Calu3 (cell line): ENCODE measurements around the gene PELO. TPM values are rescaled to one million over a fixed set of nuclear protein-coding genes. Genes with fewer than 3 reads are reported as not detected.
A peak's percentile ranks its signal among the peaks of the same experiment; 100 is the strongest.

Source experiments
- BruUV-seq: library from RNA; stranded (reverse); fragments of 400-500 nt; replicated peaks from 2 replicates; lab custom pipeline; 2021; lab: Mats Ljungman, UMichigan
- CTCF ChIA-PET: fragments of 300-600 bp; sonication (Branson Sonifier 250); formaldehyde crosslinking; loops from one replicate; lab custom pipeline; 2022; ENCODE audit warnings: antibody characterized with exemption; lab: Charles Lee
- DNase-seq: peaks from one replicate; pipeline ENCODE4 v3.0.0; 2022
- H3K27ac Mint-ChIP-seq: one replicate; pipeline ENCODE4 v1.8.0; 2022; ENCODE audit warnings: mixed read lengths; ENCODE audit not compliant: unreplicated experiment
- H3K27me3 Mint-ChIP-seq: one replicate; pipeline ENCODE4 v1.8.0; 2022; ENCODE audit warnings: mixed read lengths; ENCODE audit not compliant: unreplicated experiment
- H3K36me3 Mint-ChIP-seq: one replicate; pipeline ENCODE4 v1.8.0; 2022; ENCODE audit warnings: mild to moderate bottlenecking, moderate library complexity, mixed read lengths; ENCODE audit not compliant: insufficient read depth, unreplicated experiment
- H3K4me1 Mint-ChIP-seq: one replicate; pipeline ENCODE4 v1.8.0; 2022; ENCODE audit warnings: mild to moderate bottlenecking, low read depth, mixed read lengths; ENCODE audit not compliant: unreplicated experiment
- H3K4me3 Mint-ChIP-seq: one replicate; pipeline ENCODE4 v1.8.0; 2022; ENCODE audit warnings: mild to moderate bottlenecking, low read depth, moderate library complexity, mixed read lengths; ENCODE audit not compliant: unreplicated experiment
- H3K9me3 Mint-ChIP-seq: one replicate; pipeline ENCODE4 v1.8.0; 2022; ENCODE audit warnings: low read depth, mixed read lengths; ENCODE audit not compliant: unreplicated experiment
- intact Hi-C: fragments of 100-400 bp; cut with micrococcal nuclease; formaldehyde crosslinking; loops from one replicate; pipeline ENCODE4 v1.10.0; 2022; ENCODE audit not compliant: unreplicated experiment
- total RNA-seq: library from RNA; stranded (reverse); gene quantifications from 2 replicates; pipeline ENCODE4 v1.2.3, GENCODE V29; 2022
- TF ChIP-seq, protein P1 (sequence below): fragments of 200-600 bp; IDR thresholded peaks from one replicate; pipeline ENCODE4 v1.8.0; 2022; ENCODE audit warnings: antibody characterized with exemption; ENCODE audit not compliant: unreplicated experiment

PELO gene
- total RNA-seq, 1 experiment from 2014 or later = 24.6 TPM

DNA sequence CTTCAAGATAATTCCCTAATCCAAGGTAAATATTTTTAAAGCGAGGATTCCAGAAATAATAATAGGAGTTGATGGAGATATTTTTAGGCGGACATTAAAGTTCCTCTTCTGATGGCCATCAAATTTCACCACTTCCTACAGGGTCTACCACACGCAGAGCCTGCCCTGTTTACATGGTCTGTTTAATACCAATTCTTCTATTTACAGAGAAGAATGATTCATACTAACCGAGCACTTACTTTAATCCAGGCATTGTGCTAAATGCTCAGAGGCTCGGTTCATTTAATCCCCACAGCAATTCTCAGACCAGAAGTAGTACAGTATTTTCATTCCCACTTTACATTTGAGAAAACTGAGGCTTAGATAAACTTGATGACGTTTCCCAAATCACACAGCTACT is 3.0 kb upstream of the PELO start:
- Mint-ChIP-seq H3K4me3 (no peak overlapping the region), H3K27ac (no peak overlapping the region), H3K4me1 (peaks cover 30% of the 10 kb centered on the region), H3K36me3 (peaks cover 21% of the 10 kb centered on the region), H3K27me3 (no peaks in the 10 kb centered on the region), H3K9me3 (peaks cover 2% of the 10 kb centered on the region)
- TF ChIP-seq, protein P1, sequence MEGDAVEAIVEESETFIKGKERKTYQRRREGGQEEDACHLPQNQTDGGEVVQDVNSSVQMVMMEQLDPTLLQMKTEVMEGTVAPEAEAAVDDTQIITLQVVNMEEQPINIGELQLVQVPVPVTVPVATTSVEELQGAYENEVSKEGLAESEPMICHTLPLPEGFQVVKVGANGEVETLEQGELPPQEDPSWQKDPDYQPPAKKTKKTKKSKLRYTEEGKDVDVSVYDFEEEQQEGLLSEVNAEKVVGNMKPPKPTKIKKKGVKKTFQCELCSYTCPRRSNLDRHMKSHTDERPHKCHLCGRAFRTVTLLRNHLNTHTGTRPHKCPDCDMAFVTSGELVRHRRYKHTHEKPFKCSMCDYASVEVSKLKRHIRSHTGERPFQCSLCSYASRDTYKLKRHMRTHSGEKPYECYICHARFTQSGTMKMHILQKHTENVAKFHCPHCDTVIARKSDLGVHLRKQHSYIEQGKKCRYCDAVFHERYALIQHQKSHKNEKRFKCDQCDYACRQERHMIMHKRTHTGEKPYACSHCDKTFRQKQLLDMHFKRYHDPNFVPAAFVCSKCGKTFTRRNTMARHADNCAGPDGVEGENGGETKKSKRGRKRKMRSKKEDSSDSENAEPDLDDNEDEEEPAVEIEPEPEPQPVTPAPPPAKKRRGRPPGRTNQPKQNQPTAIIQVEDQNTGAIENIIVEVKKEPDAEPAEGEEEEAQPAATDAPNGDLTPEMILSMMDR = no peak
- CTCF ChIA-PET = no interaction called here
- no peak for DNase-seq
- intact Hi-C loops = loop anchor here (5.0 kb wide), 1 partner anchor 92 kb away; no protein-coding TSS in a partner anchor
- no TSS peak for BruUV-seq

DNA sequence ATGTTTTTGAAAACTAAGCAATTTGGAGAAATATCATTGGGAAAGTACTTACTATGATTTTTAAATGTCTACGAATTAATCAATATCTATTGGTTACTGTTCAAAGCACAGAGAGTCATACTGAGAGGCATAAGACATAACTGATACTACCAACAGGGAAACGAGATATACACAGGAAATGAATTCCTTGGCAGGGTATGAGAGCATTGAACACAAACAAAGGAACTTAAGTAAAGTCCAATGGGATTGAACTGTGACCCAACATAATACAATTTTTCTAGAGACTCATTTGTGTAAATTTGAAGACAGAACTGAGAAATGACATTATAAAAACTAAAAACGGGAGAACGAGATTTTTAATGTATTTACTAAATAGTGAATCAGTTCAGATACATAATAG is 1.3 kb upstream of the PELO start:
- TF ChIP-seq, protein P1 = no peak
- Mint-ChIP-seq H3K36me3 (peaks cover 21% of the 10 kb centered on the region), H3K27ac (peak overlapping the region; percentile 27), H3K4me1 (peaks cover 46% of the 10 kb centered on the region), H3K9me3 (no peaks in the 10 kb centered on the region), H3K4me3 (peak overlapping the region; percentile 90), H3K27me3 (no peaks in the 10 kb centered on the region)
- no TSS peak for BruUV-seq
- intact Hi-C loops = loop anchor here (2.0 to 5.0 kb wide), 2 partner anchors 76 to 94 kb away; no protein-coding TSS in a partner anchor
- CTCF ChIA-PET = interaction anchor here (1.2 kb wide), 1 partner anchor 13 kb away, joined by 4 read pairs; no protein-coding TSS in a partner anchor
- no peak for DNase-seq

DNA sequence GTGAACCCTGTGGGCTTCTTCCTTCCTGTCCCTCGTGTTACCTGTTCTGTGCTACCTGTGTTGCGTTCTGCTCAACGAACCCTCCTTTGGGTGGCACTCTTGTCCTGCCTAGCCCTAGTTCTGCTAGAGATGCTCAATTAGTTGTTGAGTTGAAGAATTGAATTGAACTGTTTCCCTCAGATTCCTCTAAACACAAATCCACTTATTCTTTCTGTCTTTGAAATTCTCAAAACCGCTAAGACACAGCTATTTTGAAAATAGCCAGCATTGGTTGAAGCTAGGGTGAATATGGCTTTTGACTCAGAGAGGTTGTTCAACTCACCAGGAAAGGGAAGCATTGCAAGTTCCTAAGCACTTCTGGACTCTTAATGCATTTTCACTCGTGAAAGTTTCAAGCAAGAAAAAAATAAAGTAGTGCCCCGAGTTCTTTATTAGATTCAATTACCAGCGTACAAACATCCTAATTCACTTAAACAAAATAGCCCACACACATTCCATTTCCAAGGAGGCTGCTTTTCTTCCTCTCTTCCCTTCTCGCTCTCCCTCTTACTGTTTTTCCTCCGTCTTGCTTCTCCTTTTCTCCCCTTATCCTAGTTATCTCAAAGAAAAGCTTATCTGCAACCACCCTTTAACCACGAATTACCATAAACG is 642 bp upstream of the PELO start:
- no TSS peak for BruUV-seq
- DNase-seq = peak; percentile 54
- peak overlapping the region; percentile 73 for H3K27ac Mint-ChIP-seq
- peaks cover 21% of the 10 kb centered on the region for H3K36me3 Mint-ChIP-seq
- no peaks in the 10 kb centered on the region for H3K9me3 Mint-ChIP-seq
- H3K4me1 Mint-ChIP-seq = peaks cover 47% of the 10 kb centered on the region
- H3K4me3 Mint-ChIP-seq = peak overlapping the region; percentile 90
- no peaks in the 10 kb centered on the region for H3K27me3 Mint-ChIP-seq
- CTCF ChIA-PET = interaction anchor here (1.0 to 1.6 kb wide), 6 partner anchors 12 to 128 kb away, joined by 3 to 13 read pairs (median 4); no protein-coding TSS in a partner anchor
- intact Hi-C loops = loop anchor here (1.0 to 5.0 kb wide), 3 partner anchors 76 to 128 kb away; no protein-coding TSS in a partner anchor
- TF ChIP-seq, protein P1 = no peak

DNA sequence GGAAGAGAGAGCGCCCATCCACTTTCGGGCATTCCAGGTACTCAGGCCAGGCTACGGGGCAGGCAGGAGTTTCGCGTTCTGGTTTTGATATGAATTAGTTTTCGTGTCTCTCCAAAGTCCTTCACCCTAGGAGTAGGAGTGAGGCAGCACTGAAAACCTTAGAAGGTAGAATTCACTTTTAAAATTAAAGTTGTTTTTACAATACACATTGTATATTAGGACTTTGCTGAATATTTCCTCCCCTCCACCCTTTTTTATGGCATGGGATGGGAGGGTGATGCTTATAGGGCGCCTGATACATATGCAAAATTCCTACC is 747 bp downstream of the PELO start:
- peak overlapping the region; percentile 73 for H3K27ac Mint-ChIP-seq
- DNase-seq = no peak
- H3K4me1 Mint-ChIP-seq = peaks cover 47% of the 10 kb centered on the region
- no peaks in the 10 kb centered on the region for H3K27me3 Mint-ChIP-seq
- BruUV-seq = no TSS peak
- TF ChIP-seq, protein P1 = no peak
- H3K36me3 Mint-ChIP-seq = peaks cover 21% of the 10 kb centered on the region
- intact Hi-C loops = loop anchor here (5.0 kb wide), 1 partner anchor 96 kb away; no protein-coding TSS in a partner anchor
- H3K4me3 Mint-ChIP-seq = peak overlapping the region; percentile 90
- CTCF ChIA-PET = interaction anchor here (1.0 to 1.6 kb wide), 4 partner anchors 11 to 127 kb away, joined by 3 to 13 read pairs (median 6); no protein-coding TSS in a partner anchor
- no peaks in the 10 kb centered on the region for H3K9me3 Mint-ChIP-seq
